SK-N-SH treated with all-trans-retinoic acid at 6 μM for 48 hours (cell line): ENCODE data around the gene LCN1.

ENCODE experiments used
- ATAC-seq: fragments of 200-7000 bp; cut with Tn5 transposase; 3 replicates; pipeline ENCODE4 v1.9.1; 2020; ENCODE audit warnings: mild to moderate bottlenecking, moderate library complexity
- ARNTL ChIP-seq: fragments of 450-650 bp; formaldehyde crosslinking; IDR thresholded peaks from 2 replicates; pipeline ENCODE4 v1.5.0; 2020; ENCODE audit warnings: low read depth, mild to moderate bottlenecking, moderate library complexity, borderline replicate concordance
- BACH2 ChIP-seq: fragments of 250-450 bp; sonication (Bioruptor Pico); IDR thresholded peaks from 2 replicates; pipeline ENCODE4 v1.9.0; 2021; ENCODE audit warnings: mild to moderate bottlenecking, borderline replicate concordance
- CSDC2 ChIP-seq: fragments of 250-450 bp; sonication (Bioruptor Pico); IDR thresholded peaks from 2 replicates; pipeline ENCODE4 v1.5.0; 2020; ENCODE audit warnings: mild to moderate bottlenecking, moderate library complexity
- ESRRG ChIP-seq: fragments of 250-450 bp; sonication (Bioruptor Pico); IDR thresholded peaks from 2 replicates; pipeline ENCODE4 v1.6.1; 2021; ENCODE audit warnings: mild to moderate bottlenecking
- GLIS3 ChIP-seq: fragments of 250-450 bp; sonication (Bioruptor Pico); IDR thresholded peaks from 2 replicates; pipeline ENCODE4 v1.5.0; 2020; ENCODE audit warnings: mild to moderate bottlenecking, moderate library complexity
- ISL1 ChIP-seq: fragments of 250-450 bp; sonication (Bioruptor Pico); IDR thresholded peaks from 2 replicates; pipeline ENCODE4 v2.1.2; 2022; ENCODE audit warnings: mild to moderate bottlenecking, moderate library complexity
- OSR1 ChIP-seq: fragments of 250-450 bp; sonication (Bioruptor Pico); IDR thresholded peaks from 2 replicates; pipeline ENCODE4 v1.8.0; 2022; ENCODE audit warnings: moderate library complexity, mild to moderate bottlenecking, inconsistent platforms
- PPARA ChIP-seq: fragments of 250-450 bp; sonication (Bioruptor Pico); IDR thresholded peaks from 2 replicates; pipeline ENCODE4 v1.5.0; 2020; ENCODE audit warnings: mild to moderate bottlenecking, borderline replicate concordance
- RARB ChIP-seq: fragments of 250-450 bp; sonication (Bioruptor Pico); IDR thresholded peaks from 2 replicates; pipeline ENCODE4 v1.8.0; 2021; ENCODE audit warnings: mild to moderate bottlenecking, moderate library complexity
- SNAI2 ChIP-seq: fragments of 250-450 bp; sonication (Bioruptor Pico); IDR thresholded peaks from 2 replicates; pipeline ENCODE4 v1.5.0; 2020; ENCODE audit warnings: mild to moderate bottlenecking, moderate library complexity
- TOX ChIP-seq: fragments of 250-450 bp; sonication (Bioruptor Pico); IDR thresholded peaks from 2 replicates; pipeline ENCODE4 v1.8.0; 2021; ENCODE audit warnings: mild to moderate bottlenecking, moderate library complexity, borderline replicate concordance
- ZC3H10 ChIP-seq: fragments of 250-450 bp; sonication (Bioruptor Pico); IDR thresholded peaks from 2 replicates; pipeline ENCODE4 v1.5.1; 2021; ENCODE audit warnings: mild to moderate bottlenecking, moderate library complexity
- ZFP3 ChIP-seq: fragments of 250-450 bp; sonication (Bioruptor Pico); IDR thresholded peaks from 2 replicates; pipeline ENCODE4 v1.5.0; 2020; ENCODE audit warnings: mild to moderate bottlenecking, moderate library complexity
- ZFP30 ChIP-seq: fragments of 450-650 bp; formaldehyde crosslinking; IDR thresholded peaks from 2 replicates; pipeline ENCODE4 v1.5.0; 2022; ENCODE audit warnings: mild to moderate bottlenecking, moderate library complexity
- ZNF8 ChIP-seq: fragments of 450-650 bp; formaldehyde crosslinking; IDR thresholded peaks from 2 replicates; pipeline ENCODE4 v1.5.0; 2020; ENCODE audit warnings: mild to moderate bottlenecking, moderate library complexity
- TF ChIP-seq, protein P1 (sequence below): fragments of 250-450 bp; sonication (Bioruptor Pico); IDR thresholded peaks from 2 replicates; pipeline ENCODE4 v1.5.1; 2021; ENCODE audit warnings: mild to moderate bottlenecking, moderate library complexity
- TF ChIP-seq, protein P2 (sequence below): fragments of 250-450 bp; sonication (Bioruptor Pico); IDR thresholded peaks from 2 replicates; pipeline ENCODE4 v1.5.0; 2020; ENCODE audit warnings: mild to moderate bottlenecking, moderate library complexity
- TF ChIP-seq, protein P3 (sequence below): fragments of 250-450 bp; sonication (Bioruptor Pico); IDR thresholded peaks from 2 replicates; pipeline ENCODE4 v1.8.0; 2020; ENCODE audit warnings: mild to moderate bottlenecking, moderate library complexity, borderline replicate concordance
- TF ChIP-seq, protein P4 (sequence below): fragments of 250-450 bp; sonication (Bioruptor Pico); IDR thresholded peaks from 2 replicates; pipeline ENCODE4 v1.5.1; 2020; ENCODE audit warnings: low read depth, mild to moderate bottlenecking, moderate library complexity

LCN1 gene

DNA sequence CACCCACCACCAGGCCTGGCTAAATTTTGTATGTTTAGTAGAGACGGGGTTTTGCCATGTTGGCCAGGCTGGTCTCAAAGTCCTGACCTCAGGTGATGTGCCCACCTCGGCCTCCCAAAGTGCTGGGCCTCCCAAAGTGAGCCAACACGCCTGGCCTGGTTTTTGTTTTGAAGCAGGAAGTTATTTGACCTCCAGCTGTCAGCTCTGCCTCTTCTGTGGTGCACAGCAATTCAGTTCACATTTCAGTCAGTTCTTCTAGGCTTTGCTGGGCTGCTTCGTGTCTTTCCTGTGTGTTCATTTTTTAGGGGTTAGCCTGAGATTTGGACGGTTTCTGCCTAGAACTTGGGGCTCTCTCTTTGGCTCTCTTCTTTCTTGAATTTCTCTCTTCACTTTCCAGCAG is 8.9 kb downstream of the LCN1 start:
- TF ChIP-seq ZC3H10 (CRISPR knock-in tag) (no peak), BACH2 (CRISPR knock-in tag) (no peak)
- TF ChIP-seq, protein P1, sequence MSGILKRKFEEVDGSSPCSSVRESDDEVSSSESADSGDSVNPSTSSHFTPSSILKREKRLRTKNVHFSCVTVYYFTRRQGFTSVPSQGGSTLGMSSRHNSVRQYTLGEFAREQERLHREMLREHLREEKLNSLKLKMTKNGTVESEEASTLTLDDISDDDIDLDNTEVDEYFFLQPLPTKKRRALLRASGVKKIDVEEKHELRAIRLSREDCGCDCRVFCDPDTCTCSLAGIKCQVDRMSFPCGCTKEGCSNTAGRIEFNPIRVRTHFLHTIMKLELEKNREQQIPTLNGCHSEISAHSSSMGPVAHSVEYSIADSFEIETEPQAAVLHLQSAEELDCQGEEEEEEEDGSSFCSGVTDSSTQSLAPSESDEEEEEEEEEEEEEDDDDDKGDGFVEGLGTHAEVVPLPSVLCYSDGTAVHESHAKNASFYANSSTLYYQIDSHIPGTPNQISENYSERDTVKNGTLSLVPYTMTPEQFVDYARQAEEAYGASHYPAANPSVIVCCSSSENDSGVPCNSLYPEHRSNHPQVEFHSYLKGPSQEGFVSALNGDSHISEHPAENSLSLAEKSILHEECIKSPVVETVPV (CRISPR knock-in tag) = no peak
- no peak for ATAC-seq

DNA sequence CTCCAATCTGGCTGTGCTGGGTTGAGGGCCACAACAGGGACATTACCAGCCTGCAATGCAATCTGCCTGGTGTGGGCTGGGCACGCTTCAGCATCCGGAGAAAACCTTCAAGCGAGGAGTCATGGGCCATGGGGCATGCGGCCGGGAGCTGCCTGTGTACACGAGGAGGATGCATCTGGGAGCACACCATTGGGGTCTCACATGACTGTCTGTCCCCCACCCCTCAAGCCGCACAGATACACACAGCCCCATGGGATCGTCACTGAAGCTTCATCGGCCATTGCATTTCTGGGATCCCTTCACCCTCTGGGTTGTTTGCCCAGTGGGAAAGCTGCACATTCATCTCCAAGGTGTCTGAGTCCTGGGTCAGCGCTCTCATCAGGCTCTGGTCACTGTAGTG is 9.9 kb downstream of the LCN1 start:
- ATAC-seq = no peak
- TF ChIP-seq TOX (no peak), SNAI2 (CRISPR knock-in tag) (no peak), ESRRG (CRISPR knock-in tag) (no peak), OSR1 (CRISPR knock-in tag) (no peak), CSDC2 (CRISPR knock-in tag) (no peak)
- TF ChIP-seq, protein P2, sequence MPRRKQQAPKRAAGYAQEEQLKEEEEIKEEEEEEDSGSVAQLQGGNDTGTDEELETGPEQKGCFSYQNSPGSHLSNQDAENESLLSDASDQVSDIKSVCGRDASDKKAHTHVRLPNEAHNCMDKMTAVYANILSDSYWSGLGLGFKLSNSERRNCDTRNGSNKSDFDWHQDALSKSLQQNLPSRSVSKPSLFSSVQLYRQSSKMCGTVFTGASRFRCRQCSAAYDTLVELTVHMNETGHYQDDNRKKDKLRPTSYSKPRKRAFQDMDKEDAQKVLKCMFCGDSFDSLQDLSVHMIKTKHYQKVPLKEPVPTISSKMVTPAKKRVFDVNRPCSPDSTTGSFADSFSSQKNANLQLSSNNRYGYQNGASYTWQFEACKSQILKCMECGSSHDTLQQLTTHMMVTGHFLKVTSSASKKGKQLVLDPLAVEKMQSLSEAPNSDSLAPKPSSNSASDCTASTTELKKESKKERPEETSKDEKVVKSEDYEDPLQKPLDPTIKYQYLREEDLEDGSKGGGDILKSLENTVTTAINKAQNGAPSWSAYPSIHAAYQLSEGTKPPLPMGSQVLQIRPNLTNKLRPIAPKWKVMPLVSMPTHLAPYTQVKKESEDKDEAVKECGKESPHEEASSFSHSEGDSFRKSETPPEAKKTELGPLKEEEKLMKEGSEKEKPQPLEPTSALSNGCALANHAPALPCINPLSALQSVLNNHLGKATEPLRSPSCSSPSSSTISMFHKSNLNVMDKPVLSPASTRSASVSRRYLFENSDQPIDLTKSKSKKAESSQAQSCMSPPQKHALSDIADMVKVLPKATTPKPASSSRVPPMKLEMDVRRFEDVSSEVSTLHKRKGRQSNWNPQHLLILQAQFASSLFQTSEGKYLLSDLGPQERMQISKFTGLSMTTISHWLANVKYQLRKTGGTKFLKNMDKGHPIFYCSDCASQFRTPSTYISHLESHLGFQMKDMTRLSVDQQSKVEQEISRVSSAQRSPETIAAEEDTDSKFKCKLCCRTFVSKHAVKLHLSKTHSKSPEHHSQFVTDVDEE (CRISPR knock-in tag) = no peak

DNA sequence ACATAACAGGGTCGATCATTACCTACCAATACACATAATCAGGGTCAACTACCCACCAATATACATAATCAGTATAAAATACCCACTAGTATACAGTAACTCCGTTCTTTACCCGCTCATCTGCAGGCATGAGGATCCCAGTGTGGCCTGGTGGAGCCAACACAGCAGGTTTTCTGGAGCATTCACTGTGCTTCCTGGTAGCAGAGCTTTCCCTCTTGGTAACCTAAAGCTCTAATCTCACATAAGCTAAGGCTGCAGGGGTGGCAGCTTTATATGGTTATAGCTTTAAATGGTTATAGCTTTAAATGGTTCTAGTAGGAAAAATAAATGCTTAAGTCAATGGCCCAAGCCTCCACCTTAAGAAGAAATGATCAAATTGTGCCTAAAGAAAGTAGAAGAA is 11.9 kb downstream of the LCN1 start:
- TF ChIP-seq RARB (CRISPR knock-in tag) (no peak), OSR1 (CRISPR knock-in tag) (no peak), ZFP3 (no peak), ZC3H10 (CRISPR knock-in tag) (no peak), ARNTL (CRISPR knock-in tag) (no peak), SNAI2 (CRISPR knock-in tag) (no peak), ZNF8 (CRISPR knock-in tag) (no peak), PPARA (CRISPR knock-in tag) (no peak), BACH2 (CRISPR knock-in tag) (no peak)
- TF ChIP-seq, protein P1 (CRISPR knock-in tag) = no peak
- TF ChIP-seq, protein P3, sequence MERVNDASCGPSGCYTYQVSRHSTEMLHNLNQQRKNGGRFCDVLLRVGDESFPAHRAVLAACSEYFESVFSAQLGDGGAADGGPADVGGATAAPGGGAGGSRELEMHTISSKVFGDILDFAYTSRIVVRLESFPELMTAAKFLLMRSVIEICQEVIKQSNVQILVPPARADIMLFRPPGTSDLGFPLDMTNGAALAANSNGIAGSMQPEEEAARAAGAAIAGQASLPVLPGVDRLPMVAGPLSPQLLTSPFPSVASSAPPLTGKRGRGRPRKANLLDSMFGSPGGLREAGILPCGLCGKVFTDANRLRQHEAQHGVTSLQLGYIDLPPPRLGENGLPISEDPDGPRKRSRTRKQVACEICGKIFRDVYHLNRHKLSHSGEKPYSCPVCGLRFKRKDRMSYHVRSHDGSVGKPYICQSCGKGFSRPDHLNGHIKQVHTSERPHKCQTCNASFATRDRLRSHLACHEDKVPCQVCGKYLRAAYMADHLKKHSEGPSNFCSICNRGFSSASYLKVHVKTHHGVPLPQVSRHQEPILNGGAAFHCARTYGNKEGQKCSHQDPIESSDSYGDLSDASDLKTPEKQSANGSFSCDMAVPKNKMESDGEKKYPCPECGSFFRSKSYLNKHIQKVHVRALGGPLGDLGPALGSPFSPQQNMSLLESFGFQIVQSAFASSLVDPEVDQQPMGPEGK (CRISPR knock-in tag) = no peak
- ATAC-seq = no peak

DNA sequence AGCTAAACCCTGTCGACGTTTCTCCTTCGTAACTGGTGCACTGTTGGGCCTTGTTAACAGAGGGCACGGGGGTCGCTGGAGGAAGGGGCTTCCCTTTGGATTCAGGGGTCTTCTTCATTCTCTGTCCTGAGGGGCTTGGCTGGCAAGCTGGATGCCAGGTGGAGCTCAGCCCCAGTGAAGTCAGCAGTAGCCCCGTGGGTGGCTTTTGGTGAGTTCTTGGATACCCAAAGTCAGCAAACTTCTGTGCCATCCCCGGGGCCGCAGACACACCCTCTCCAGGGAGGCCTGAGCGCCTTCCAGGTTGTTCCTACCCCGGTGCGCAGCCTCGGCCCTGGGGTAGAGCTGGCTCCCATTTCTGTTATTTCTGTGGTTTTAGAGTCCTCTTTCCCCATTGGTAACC is 12.4 kb downstream of the LCN1 start:
- ATAC-seq = no peak
- TF ChIP-seq, protein P2 (CRISPR knock-in tag) = no peak
- no peak for TF ChIP-seq ZC3H10 (CRISPR knock-in tag)
- TF ChIP-seq, protein P3 (CRISPR knock-in tag) = no peak
- no peak for TF ChIP-seq GLIS3 (CRISPR knock-in tag)
- TF ChIP-seq, protein P4, sequence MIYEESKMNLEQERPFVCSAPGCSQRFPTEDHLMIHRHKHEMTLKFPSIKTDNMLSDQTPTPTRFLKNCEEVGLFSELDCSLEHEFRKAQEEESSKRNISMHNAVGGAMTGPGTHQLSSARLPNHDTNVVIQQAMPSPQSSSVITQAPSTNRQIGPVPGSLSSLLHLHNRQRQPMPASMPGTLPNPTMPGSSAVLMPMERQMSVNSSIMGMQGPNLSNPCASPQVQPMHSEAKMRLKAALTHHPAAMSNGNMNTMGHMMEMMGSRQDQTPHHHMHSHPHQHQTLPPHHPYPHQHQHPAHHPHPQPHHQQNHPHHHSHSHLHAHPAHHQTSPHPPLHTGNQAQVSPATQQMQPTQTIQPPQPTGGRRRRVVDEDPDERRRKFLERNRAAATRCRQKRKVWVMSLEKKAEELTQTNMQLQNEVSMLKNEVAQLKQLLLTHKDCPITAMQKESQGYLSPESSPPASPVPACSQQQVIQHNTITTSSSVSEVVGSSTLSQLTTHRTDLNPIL = no peak
- no peak for TF ChIP-seq RARB (CRISPR knock-in tag)
- TF ChIP-seq CSDC2 (CRISPR knock-in tag) = no peak
- TF ChIP-seq TOX = no peak
- TF ChIP-seq PPARA (CRISPR knock-in tag) = no peak
- TF ChIP-seq, protein P1 (CRISPR knock-in tag) = no peak
- no peak for TF ChIP-seq ISL1 (CRISPR knock-in tag)
- no peak for TF ChIP-seq BACH2 (CRISPR knock-in tag)
- no peak for TF ChIP-seq ARNTL (CRISPR knock-in tag)
- no peak for TF ChIP-seq ZFP30 (CRISPR knock-in tag)
- TF ChIP-seq ZNF8 (CRISPR knock-in tag) = no peak
- no peak for TF ChIP-seq SNAI2 (CRISPR knock-in tag)
- no peak for TF ChIP-seq OSR1 (CRISPR knock-in tag)
